H9 (cell line): ENCODE measurements around the gene TTBK1. TPM values are rescaled to one million over a fixed set of nuclear protein-coding genes. Genes with fewer than 3 reads are reported as not detected.

Experiments used
- DNase-seq: peaks from one replicate; pipeline ENCODE4 v3.0.0-alpha.2; 2017
- H2AFZ ChIP-seq: one replicate; pipeline ENCODE4 v1.6.1; 2013; ENCODE audit warnings: mild to moderate bottlenecking, low read length, control low read depth, moderate library complexity
- H2AK5ac ChIP-seq: 2 replicates; pipeline ENCODE4 v1.6.1; 2013; ENCODE audit warnings: low read length, control low read depth, mixed read lengths; ENCODE audit not compliant: insufficient read length
- H2BK120ac ChIP-seq: one replicate; pipeline ENCODE4 v1.6.1; 2013; ENCODE audit warnings: low read depth, mild to moderate bottlenecking, low read length, control low read depth, inconsistent platforms; ENCODE audit not compliant: poor library complexity, severe bottlenecking
- H2BK12ac ChIP-seq: 2 replicates; pipeline ENCODE4 v1.6.1; 2013; ENCODE audit warnings: low read length, control low read depth, mixed read lengths, low read depth; ENCODE audit not compliant: insufficient read length
- H2BK15ac ChIP-seq: 2 replicates; pipeline ENCODE4 v1.6.1; 2013; ENCODE audit warnings: low read depth, low read length, control low read depth
- H2BK20ac ChIP-seq: one replicate; pipeline ENCODE4 v1.6.1; 2013; ENCODE audit warnings: low read depth, mild to moderate bottlenecking, low read length, control low read depth, inconsistent platforms; ENCODE audit not compliant: poor library complexity, severe bottlenecking
- H2BK5ac ChIP-seq: 2 replicates; pipeline ENCODE4 v1.6.1; 2013; ENCODE audit warnings: low read length, control low read depth, mixed read lengths; ENCODE audit not compliant: insufficient read length
- H3K14ac ChIP-seq: 2 replicates; pipeline ENCODE4 v1.6.1; 2013; ENCODE audit warnings: low read length, control low read depth; ENCODE audit not compliant: insufficient read depth
- H3K18ac ChIP-seq: 2 replicates; pipeline ENCODE4 v1.6.1; 2013; ENCODE audit warnings: low read depth, mild to moderate bottlenecking, mixed read lengths, low read length, control low read depth; ENCODE audit not compliant: insufficient read length
- H3K23ac ChIP-seq: 2 replicates; pipeline ENCODE4 v1.6.1; 2013; ENCODE audit warnings: low read length, control low read depth, mixed read lengths, low read depth; ENCODE audit not compliant: insufficient read length
- H3K23me2 ChIP-seq: 2 replicates; pipeline ENCODE4 v1.6.1; 2013; ENCODE audit warnings: low read depth, mild to moderate bottlenecking, mixed read lengths, low read length, control low read depth; ENCODE audit not compliant: insufficient read length, poor library complexity, severe bottlenecking
- H3K27ac ChIP-seq: 2 replicates; pipeline ENCODE4 v1.5.1; 2013; ENCODE audit warnings: low read length, control low read depth, mixed read lengths, low read depth; ENCODE audit not compliant: insufficient read length
- H3K27me3 ChIP-seq: 2 replicates; pipeline ENCODE4 v1.6.1; 2013; ENCODE audit warnings: low read length, control low read depth, inconsistent platforms; ENCODE audit not compliant: insufficient read depth
- H3K4ac ChIP-seq: 2 replicates; pipeline ENCODE4 v1.6.1; 2013; ENCODE audit warnings: low read depth, mild to moderate bottlenecking, control low read depth, inconsistent platforms, low read length, moderate library complexity
- H3K4me1 ChIP-seq: 2 replicates; pipeline ENCODE4 v1.6.1; 2013; ENCODE audit warnings: low read length, control low read depth, inconsistent platforms; ENCODE audit not compliant: insufficient read depth
- H3K4me2 ChIP-seq: 2 replicates; pipeline ENCODE4 v1.6.1; 2013; ENCODE audit warnings: low read length, control low read depth, mixed read lengths; ENCODE audit not compliant: insufficient read length, insufficient read depth
- H3K56ac ChIP-seq: 2 replicates; pipeline ENCODE4 v1.6.1; 2013; ENCODE audit warnings: low read depth, mild to moderate bottlenecking, mixed read lengths, low read length, control low read depth; ENCODE audit not compliant: insufficient read length
- H3K79me1 ChIP-seq: 2 replicates; pipeline ENCODE4 v1.6.1; 2013; ENCODE audit warnings: low read depth, mild to moderate bottlenecking, moderate library complexity, low read length, control low read depth, inconsistent platforms; ENCODE audit not compliant: insufficient read depth, poor library complexity, severe bottlenecking
- H3K79me2 ChIP-seq: 2 replicates; pipeline ENCODE4 v1.6.1; 2013; ENCODE audit warnings: low read length, control low read depth, inconsistent platforms; ENCODE audit not compliant: insufficient read depth
- H3K9ac ChIP-seq: 2 replicates; pipeline ENCODE4 v1.6.1; 2013; ENCODE audit warnings: low read length, control low read depth, mixed read lengths; ENCODE audit not compliant: insufficient read length; ENCODE audit errors: extremely low read depth
- H3K9me3 ChIP-seq: one replicate; pipeline ENCODE4 v1.6.1; 2013; ENCODE audit warnings: low read depth, low read length, inconsistent platforms; ENCODE audit not compliant: control insufficient read depth
- H3T11ph ChIP-seq: one replicate; pipeline ENCODE4 v1.6.1; 2013; ENCODE audit warnings: mild to moderate bottlenecking, low read length, control low read depth, inconsistent platforms
- H4K20me1 ChIP-seq: one replicate; pipeline ENCODE4 v1.6.1; 2013; ENCODE audit not compliant: control insufficient read depth, insufficient read length, insufficient read depth
- H4K5ac ChIP-seq: 2 replicates; pipeline ENCODE4 v1.6.1; 2013; ENCODE audit warnings: low read depth, mild to moderate bottlenecking, mixed read lengths, low read length, control low read depth; ENCODE audit not compliant: insufficient read length
- H4K8ac ChIP-seq: replicated peaks from 2 replicates; pipeline ENCODE4 v1.6.1; 2013; ENCODE audit warnings: low read length, control low read depth, mixed read lengths, low read depth; ENCODE audit not compliant: insufficient read length
- H4K91ac ChIP-seq: 2 replicates; pipeline ENCODE4 v1.6.1; 2013; ENCODE audit warnings: low read depth, mild to moderate bottlenecking, moderate library complexity, mixed read lengths, low read length, control low read depth; ENCODE audit not compliant: insufficient read length
- H3K27ac Mint-ChIP-seq, 3 experiments: 2 replicates in 2 of 3; 3 replicates in 1 of 3; pipeline ENCODE4 v1.8.0; 2020 to 2021; ENCODE audit warnings: mixed read lengths in 3 of 3, mild to moderate bottlenecking in 1 of 3, moderate library complexity in 1 of 3
- H3K27me3 Mint-ChIP-seq: 2 replicates; pipeline ENCODE4 v1.8.0; 2021; ENCODE audit warnings: low read depth, mild to moderate bottlenecking, moderate library complexity, mixed read lengths
- H3K36me3 Mint-ChIP-seq, 3 experiments: 2 replicates in 2 of 3; 3 replicates in 1 of 3; pipeline ENCODE4 v1.8.0; 2020 to 2021; ENCODE audit warnings: low read depth in 3 of 3, mixed read lengths in 3 of 3; ENCODE audit not compliant: insufficient read depth in 1 of 3
- H3K4me1 Mint-ChIP-seq, 2 experiments: 2 replicates each; pipeline ENCODE4 v1.8.0; 2020; ENCODE audit warnings: mixed read lengths in 2 of 2
- H3K4me3 Mint-ChIP-seq, 2 experiments: 2 replicates in 1 of 2; 3 replicates in 1 of 2; pipeline ENCODE4 v1.8.0; 2020 to 2021; ENCODE audit warnings: mild to moderate bottlenecking in 2 of 2, mixed read lengths in 2 of 2, moderate library complexity in 1 of 2
- H3K9me3 Mint-ChIP-seq, 2 experiments: 2 replicates in 1 of 2; 3 replicates in 1 of 2; pipeline ENCODE4 v1.8.0; 2020; ENCODE audit warnings: mild to moderate bottlenecking in 2 of 2, mixed read lengths in 2 of 2, moderate library complexity in 1 of 2
- WGBS: extraction: QIAGEN DNeasy Blood & Tissue Kit; methylation state at CpG from one replicate; pipeline ENCODE4 v1.1.7; 2013; ENCODE audit warnings: missing lambda C conversion rate, low lambda C conversion rate, mixed read lengths; ENCODE audit not compliant: insufficient read length; ENCODE audit errors: extremely low coverage; 5-methylcytosine and 5-hydroxymethylcytosine counted together
- total RNA-seq: library from RNA; stranded (reverse); gene quantifications from 2 replicates; pipeline ENCODE4 v1.2.1, GENCODE V29; 2021
- TF ChIP-seq, protein P1 (sequence below): fragments of 200-600 bp; sonication (generic); conservative IDR thresholded peaks from 3 replicates; pipeline ENCODE4 v1.8.0; 2021; ENCODE audit warnings: antibody characterized with exemption, mild to moderate bottlenecking

Gene TTBK1
- total RNA-seq, 1 experiment from 2014 or later, result 1.6 TPM

DNA sequence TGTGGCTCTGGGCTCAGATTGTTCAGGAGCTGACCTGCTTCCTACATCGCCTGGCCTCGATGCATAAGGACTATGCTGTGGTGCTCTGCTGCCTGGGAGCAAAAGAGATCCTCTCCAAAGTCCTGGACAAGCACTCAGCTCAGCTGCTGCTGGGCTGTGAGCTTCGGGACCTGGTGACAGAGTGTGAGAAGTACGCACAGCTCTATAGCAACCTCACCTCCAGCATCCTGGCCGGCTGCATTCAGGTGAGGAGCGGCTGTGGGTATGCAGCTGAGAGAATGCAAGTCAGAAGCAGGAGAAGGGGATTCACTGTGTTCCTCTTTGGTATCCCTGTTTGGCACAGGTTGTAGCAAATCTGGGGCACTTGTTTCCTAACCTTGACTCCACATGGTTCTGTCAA lies 43.4 kb upstream of the TTBK1 start:
- Histone ChIP-seq H3K4ac (no peak overlapping the region), H4K91ac (no peak overlapping the region), H3K27me3 (no peaks in the 10 kb centered on the region), H3K4me2 (no peak overlapping the region), H3K23ac (no peak overlapping the region), H3K56ac (no peak overlapping the region), H3K9me3 (no peaks in the 10 kb centered on the region), H2AK5ac (no peak overlapping the region), H2AFZ (no peak overlapping the region), H3K14ac (no peak overlapping the region), H3T11ph (no peak overlapping the region), H2BK15ac (no peak overlapping the region), H3K79me1 (no peaks in the 10 kb centered on the region), H3K27ac (no peak overlapping the region), H4K20me1 (no peaks in the 10 kb centered on the region), H2BK12ac (no peak overlapping the region), H4K8ac (no peak overlapping the region), H3K79me2 (no peaks in the 10 kb centered on the region), H4K5ac (no peak overlapping the region), H2BK20ac (no peak overlapping the region), H3K4me1 (no peaks in the 10 kb centered on the region), H3K9ac (no peak overlapping the region), H2BK120ac (no peak overlapping the region), H3K23me2 (no peaks in the 10 kb centered on the region), H2BK5ac (no peak overlapping the region), H3K18ac (no peak overlapping the region)
- DNase-seq, result no peak
- H3K27me3 Mint-ChIP-seq, result no peaks in the 10 kb centered on the region; the same call in 1 of the 2 replicates
- H3K9me3 Mint-ChIP-seq, result no peaks in the 10 kb centered on the region
- H3K36me3 Mint-ChIP-seq, result peaks cover 1 to 12% (median 4%) of the 10 kb centered on the region in 3 experiments; a peak in 5 of 7 replicates
- no CpG with 5 or more reads among the region's 6 CpGs for WGBS
- TF ChIP-seq, protein P1, sequence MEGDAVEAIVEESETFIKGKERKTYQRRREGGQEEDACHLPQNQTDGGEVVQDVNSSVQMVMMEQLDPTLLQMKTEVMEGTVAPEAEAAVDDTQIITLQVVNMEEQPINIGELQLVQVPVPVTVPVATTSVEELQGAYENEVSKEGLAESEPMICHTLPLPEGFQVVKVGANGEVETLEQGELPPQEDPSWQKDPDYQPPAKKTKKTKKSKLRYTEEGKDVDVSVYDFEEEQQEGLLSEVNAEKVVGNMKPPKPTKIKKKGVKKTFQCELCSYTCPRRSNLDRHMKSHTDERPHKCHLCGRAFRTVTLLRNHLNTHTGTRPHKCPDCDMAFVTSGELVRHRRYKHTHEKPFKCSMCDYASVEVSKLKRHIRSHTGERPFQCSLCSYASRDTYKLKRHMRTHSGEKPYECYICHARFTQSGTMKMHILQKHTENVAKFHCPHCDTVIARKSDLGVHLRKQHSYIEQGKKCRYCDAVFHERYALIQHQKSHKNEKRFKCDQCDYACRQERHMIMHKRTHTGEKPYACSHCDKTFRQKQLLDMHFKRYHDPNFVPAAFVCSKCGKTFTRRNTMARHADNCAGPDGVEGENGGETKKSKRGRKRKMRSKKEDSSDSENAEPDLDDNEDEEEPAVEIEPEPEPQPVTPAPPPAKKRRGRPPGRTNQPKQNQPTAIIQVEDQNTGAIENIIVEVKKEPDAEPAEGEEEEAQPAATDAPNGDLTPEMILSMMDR, result no peak
- H3K27ac Mint-ChIP-seq, result peak overlapping the region in 1 of 3 experiments; percentile 8; a peak in 2 of 7 replicates
- H3K4me1 Mint-ChIP-seq, result peaks cover 4 to 10% of the 10 kb centered on the region in 2 experiments; a peak in 3 of 4 replicates
- H3K4me3 Mint-ChIP-seq, result no peak overlapping the region
